Peyer's patch (tissue), 4 donors: ENCODE data around the gene TTC39B.

Source experiments
- CTCF ChIP-seq, 6 experiments: fragments of 450-650 bp in 4 of 6; fragments of 200-600 bp in 2 of 6; sonication (generic) in 1 of 6; IDR thresholded peaks; one replicate each; pipeline ENCODE4 v1.5.1; 2017 to 2019; ENCODE audit warnings: antibody characterized with exemption in 6 of 6, mild to moderate bottlenecking in 3 of 6, moderate library complexity in 1 of 6
- POLR2A ChIP-seq, 2 donors: fragments of 450-650 bp; IDR thresholded peaks; one replicate each; pipeline ENCODE4 v1.5.1; 2017; ENCODE audit warnings: antibody characterized with exemption in 2 of 2, mild to moderate bottlenecking in 2 of 2, moderate library complexity in 2 of 2

- TF ChIP-seq CTCF (IDR thresholded peaks at IDR 0.05) = no peak
- TF ChIP-seq POLR2A (IDR thresholded peaks at IDR 0.05) = no peak
Measured at GRCh38 chr9:15244001-15244441, 63.0 kb downstream of the TTC39B start.
